DMS79 (cell line): ENCODE data around the gene RRBP1.

ENCODE experiments used
- DNase-seq: peaks from one replicate; lab custom pipeline; 2025; lab: John Stamatoyannopoulos, UW

Gene RRBP1

GRCh38 chr20:17621229-17621968, 60.6 kb downstream of the RRBP1 start:
- no peak for DNase-seq

DNA sequence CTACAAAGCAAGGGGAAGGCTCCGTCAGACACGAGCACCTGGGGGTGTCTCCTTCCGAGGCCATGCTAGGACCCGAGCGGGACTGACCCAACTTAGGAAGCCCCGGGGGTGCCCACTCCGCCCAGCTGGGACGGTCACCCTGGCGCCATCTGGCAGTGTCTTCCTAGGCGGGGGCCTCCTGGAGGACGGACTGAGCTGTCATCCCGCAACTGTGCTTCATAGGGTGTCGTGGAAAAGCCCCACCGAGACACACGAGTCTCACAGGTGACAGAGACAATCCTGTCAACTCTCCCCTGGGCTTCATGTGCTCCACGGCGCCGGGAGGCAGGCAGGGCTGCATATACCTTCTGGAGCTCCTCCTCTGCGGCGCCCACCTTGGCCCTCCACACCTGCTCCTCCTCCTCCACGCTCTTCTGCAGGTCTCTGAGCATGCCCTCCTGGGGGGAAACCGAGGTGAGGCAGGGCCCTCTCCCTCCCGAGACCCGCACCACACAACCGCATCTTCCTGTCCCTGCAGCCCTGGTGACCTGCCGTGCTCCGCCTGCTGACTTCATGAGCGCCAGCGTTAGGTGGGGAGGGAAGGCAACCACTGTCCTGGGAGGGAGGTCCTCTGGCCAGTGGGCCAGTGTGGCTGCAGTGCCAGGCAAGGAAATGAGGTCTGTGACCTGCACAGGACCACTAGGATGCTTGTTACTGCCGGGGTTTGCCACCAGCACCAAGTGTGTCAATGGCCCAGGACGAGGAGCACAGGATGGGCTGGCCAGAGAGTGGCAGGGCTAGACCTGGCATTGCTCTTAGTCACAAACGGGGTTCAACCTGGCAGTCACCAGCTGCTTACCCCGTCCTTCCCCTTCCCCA, 61.4 kb downstream of the RRBP1 start:
- DNase-seq = no peak

- no peak for DNase-seq
These were observed 62.5 kb downstream of the RRBP1 start for GRCh38 chr20:17619351-17620093.

- DNase-seq = no peak
These were observed 63.4 kb downstream of the RRBP1 start for GRCh38 chr20:17618673-17619013.

DNA sequence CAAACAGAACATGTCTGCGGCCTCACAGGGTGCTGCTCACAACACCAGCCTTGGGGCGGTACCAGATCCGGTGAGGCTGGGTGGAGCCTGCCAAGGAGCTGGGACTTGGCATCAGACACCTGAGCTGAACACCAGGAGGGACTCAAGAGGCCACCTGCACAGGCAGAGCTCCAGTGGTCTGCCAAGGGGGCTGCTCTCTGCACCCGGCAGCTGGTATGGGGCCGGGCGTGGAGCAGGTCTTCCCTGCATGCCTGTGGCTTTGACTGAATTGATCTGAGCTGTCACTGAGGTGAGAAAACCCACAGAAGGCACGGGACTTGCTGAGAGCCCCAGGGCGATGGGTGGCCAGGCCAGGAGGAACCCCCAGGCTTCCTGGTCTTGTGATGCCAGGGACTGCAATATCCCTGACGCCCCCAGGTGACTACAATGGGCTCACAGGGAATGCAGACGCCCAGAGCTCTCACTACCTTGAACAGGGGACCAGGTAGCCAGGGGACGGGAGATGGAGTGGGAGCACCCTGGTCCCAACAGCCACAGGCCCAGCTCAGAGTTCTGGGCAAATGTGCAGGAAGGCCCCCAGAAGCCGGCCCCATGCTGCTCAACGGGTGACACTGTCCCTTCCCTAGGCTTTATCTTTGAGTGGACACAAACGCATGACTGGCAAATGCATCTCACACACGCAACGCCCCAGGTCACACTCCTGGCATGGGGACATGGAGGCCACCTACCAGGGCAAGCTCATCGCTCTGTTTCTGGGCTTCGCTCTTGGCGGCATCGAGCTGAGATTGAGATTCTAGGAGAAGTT, 64.0 kb downstream of the RRBP1 start:
- peak; percentile 78 for DNase-seq

GRCh38 chr20:17617212-17617867, 64.7 kb downstream of the RRBP1 start:
- DNase-seq = peak; percentile 71

- DNase-seq = no peak
These were observed 65.4 kb downstream of the RRBP1 start for GRCh38 chr20:17616480-17617211.

GRCh38 chr20:17615645-17616479, 66.2 kb downstream of the RRBP1 start:
- DNase-seq = no peak

DNA sequence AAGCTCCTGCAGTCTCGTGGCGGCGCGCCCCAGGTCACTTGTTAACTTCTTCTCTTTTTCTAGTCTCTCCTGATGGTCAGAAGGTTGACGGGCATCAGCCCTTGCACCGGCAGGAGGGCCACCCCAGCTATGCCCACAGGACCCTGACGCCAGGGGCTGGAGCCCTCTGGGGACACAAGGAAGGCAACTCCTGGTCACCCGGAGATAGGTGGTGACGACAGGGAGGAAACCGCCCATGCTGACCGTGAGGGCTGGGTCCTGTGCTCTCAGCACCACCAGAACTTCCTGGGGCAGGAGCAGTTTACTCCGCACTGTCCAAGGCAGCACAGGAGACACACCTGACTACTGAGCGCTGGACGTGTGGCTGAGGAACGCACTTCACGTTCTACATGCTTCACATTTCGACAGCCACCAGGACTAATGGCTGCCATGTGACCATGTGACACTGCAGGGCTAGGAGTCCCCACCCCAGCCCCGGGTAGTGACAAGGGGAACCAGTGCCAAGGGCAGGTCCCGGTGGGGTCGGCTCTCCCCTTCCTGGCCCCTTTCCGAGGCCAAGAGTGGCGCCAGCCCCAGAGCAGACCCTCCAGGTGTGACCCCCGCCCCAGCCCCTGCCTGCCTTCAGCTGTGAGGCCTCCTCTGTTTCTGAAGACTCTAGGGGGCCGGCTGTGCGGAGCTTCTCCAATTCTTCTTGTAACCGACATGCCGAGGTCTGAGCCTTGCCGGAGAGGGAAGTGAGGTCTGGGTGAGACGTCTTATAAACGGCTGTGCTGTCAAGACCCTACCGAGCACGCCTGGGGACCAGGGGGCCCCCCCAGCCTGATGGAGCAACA, 67.0 kb downstream of the RRBP1 start:
- no peak for DNase-seq

- DNase-seq = no peak
These were observed 67.7 kb downstream of the RRBP1 start for GRCh38 chr20:17614176-17614811.

- no peak for DNase-seq
These were observed 68.5 kb downstream of the RRBP1 start for GRCh38 chr20:17613328-17614175.

- DNase-seq = no peak
These were observed 69.1 kb downstream of the RRBP1 start for GRCh38 chr20:17612992-17613327.

GRCh38 chr20:17612287-17612991, 69.6 kb downstream of the RRBP1 start:
- DNase-seq = no peak

DNA sequence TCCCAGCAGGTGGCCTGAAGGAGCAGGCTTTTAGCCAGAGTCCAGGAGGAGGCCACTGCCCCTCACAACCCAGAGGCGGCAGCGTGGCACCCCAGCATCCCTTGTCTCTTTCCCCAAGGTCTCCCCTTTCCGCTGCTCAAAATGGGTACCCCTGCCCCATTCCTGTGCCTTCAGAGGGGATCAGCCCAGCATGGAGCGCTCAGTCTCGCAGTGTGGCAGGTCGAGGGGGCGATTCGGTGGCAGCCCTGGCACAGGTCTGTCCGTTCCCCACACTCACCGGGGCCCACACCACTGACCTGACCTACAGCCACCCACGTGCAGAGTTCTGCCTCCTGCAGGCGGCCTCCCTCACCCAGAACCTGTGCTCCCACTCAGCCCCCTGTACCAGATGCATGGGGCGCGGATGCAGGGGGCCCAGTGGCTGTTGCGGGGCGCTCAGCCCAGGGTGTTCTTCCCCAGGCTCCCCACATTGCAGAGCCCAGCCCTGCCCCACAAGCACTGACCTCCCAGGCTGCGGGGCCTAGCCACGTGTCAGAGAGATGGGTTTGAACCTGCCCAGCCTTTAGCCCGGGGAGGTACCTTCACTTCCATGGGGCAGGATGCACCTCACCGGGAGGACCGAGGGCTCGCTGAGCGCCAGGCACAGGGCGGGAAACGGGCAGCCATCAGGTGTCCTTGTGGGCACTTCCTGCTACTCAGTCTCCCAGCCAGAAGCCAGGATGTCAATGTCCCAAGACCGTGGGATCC, 70.3 kb downstream of the RRBP1 start:
- no peak for DNase-seq

DNA sequence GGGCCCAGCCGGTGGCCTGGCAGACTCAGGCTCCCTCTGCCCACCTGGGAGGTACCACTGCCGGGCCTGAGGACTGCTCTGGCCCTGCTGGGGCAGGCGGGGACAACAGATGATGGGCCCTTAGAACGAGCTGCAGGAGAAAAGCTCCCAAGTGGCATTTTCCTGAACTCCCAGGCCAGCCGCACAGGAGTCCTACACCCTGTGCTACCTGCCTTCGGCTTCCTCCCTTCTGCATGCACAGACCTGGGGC, 70.8 kb downstream of the RRBP1 start:
- DNase-seq = no peak

DNA sequence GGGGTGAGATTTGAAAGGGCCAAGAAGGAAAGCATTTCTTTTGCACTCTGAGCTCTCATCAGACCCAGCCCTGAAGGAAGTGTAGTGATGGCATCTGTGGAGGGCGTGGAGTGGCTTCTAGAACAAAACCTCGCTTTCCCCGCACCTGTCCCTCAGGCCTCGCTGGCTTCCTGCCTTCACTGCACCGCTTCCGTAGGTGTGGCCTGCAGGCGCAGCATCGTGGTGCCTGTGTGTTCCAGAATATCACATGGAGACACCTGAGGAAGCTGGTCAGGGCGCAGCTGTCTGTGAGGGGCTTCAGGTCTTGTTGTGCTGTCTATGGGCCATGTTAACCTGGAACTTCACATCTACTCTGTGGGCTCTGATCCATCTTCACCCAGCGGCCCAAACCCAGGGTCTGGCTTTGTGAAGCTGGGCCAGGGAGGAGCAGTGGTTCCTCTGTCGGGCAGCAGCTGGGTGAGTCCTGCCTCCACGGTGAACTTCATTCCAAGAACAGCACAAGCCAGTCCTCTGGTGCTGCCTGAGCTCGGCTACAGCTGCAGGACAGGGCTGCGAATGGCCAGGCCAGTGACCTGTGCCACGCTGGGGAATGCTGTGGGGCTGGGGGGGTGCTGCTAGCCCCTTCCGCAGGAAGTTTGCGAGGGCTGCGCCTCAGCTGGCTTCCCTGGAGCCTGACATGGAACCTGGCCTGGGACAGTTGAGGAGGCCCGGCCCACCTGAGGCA, 71.3 kb downstream of the RRBP1 start:
- DNase-seq = no peak
